Neutrophil (primary cell): ENCODE data around the gene MBNL1.

Source experiments
- H3K27ac ChIP-seq: fragments of 200-600 bp; sonication (generic); 2 replicates; pipeline ENCODE4 v1.5.1; 2016; ENCODE audit warnings: mild to moderate bottlenecking, moderate library complexity
- H3K27me3 ChIP-seq: fragments of 200-600 bp; sonication (generic); 2 replicates; pipeline ENCODE4 v1.6.0; 2016; ENCODE audit warnings: mild to moderate bottlenecking
- H3K36me3 ChIP-seq: fragments of 200-600 bp; sonication (generic); 2 replicates; pipeline ENCODE4 v1.5.1; 2017
- H3K4me1 ChIP-seq, 2 experiments: fragments of 200-600 bp in 1 of 2; sonication (generic) in 1 of 2; 1 replicate in 1 of 2; 2 replicates in 1 of 2; pipeline versions ENCODE4 v1.5.1 to v1.6.1; 2013 to 2016; ENCODE audit warnings: low read depth in 1 of 2, low read length in 1 of 2, mild to moderate bottlenecking in 1 of 2, moderate library complexity in 1 of 2; ENCODE audit not compliant: control insufficient read depth in 1 of 2, insufficient read depth in 1 of 2
- H3K4me3 ChIP-seq, 2 experiments: fragments of 200-600 bp in 1 of 2; sonication (generic) in 1 of 2; 1 replicate in 1 of 2; 2 replicates in 1 of 2; pipeline ENCODE4 v1.5.1; 2013 to 2016; ENCODE audit warnings: low read depth in 1 of 2, low read length in 1 of 2, mild to moderate bottlenecking in 1 of 2, moderate library complexity in 1 of 2
- H3K9me3 ChIP-seq: fragments of 200-600 bp; sonication (generic); 2 replicates; pipeline ENCODE4 v1.5.1; 2016
- CTCF ChIP-seq: fragments of 200-600 bp; sonication (generic); IDR thresholded peaks from 2 replicates; pipeline ENCODE4 v1.5.1; 2016; ENCODE audit warnings: antibody characterized with exemption

The MBNL1 gene

DNA sequence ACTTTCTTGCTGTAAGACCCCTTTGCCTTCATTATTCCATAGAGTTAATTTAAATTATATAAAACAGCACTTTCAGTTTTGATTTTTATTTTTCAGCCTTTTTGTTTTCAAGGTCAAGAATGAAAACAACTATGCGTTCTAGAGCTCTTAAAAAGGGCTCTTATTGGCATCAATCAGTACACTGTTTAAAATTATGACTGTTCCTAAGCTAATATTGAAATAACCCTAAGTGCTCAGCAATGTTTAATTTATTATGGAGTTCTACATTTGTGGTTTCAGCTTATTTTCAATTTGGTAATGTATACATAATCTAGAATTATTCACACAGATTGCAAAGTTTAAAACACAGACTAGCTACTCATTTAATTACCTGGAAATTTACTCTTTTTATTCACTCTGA is 179.4 kb downstream of the MBNL1 start:
- Histone ChIP-seq H3K4me1 (peaks cover 10 to 11% of the 10 kb centered on the region in 2 experiments), H3K36me3 (peaks cover 51% of the 10 kb centered on the region)

DNA sequence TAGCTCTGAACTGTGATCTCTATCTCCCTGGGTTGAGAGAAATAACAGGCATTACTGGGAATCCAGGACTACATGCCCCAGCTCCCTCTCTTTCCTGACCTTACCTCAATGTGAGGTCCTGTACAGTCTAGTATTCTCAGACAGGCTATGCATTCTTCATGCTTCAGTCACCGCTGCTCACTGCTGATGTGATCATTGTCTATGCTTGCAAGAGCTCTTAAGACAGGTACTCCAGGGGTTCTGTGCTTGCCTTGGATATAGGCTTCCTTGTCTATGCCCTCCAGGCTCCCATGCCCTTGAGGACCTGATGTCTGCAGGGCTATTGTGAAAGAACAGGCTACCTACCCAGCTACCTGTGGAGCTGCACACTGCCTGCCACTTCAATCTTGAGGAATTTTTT is 183.6 kb downstream of the MBNL1 start:
- no peak overlapping the region for H3K4me3 ChIP-seq
- H3K27me3 ChIP-seq = no peaks in the 10 kb centered on the region
- peaks cover 46% of the 10 kb centered on the region for H3K36me3 ChIP-seq
- TF ChIP-seq CTCF = no peak
- no peaks in the 10 kb centered on the region for H3K9me3 ChIP-seq
- H3K27ac ChIP-seq = no peak overlapping the region
- no peaks in the 10 kb centered on the region for H3K4me1 ChIP-seq

More for the DNA sequence above, 179.4 kb downstream of the MBNL1 start:
- Histone ChIP-seq H3K9me3 (no peaks in the 10 kb centered on the region), H3K4me3 (no peak overlapping the region), H3K27me3 (no peaks in the 10 kb centered on the region), H3K27ac (no peak overlapping the region)
- no peak for TF ChIP-seq CTCF

GRCh38 chr3:152454076-152454875 is 185.5 kb downstream of the MBNL1 start:
- H3K36me3 ChIP-seq = peaks cover 47% of the 10 kb centered on the region
- H3K27me3 ChIP-seq = no peaks in the 10 kb centered on the region
- no peaks in the 10 kb centered on the region for H3K9me3 ChIP-seq
- TF ChIP-seq CTCF = no peak
- no peak overlapping the region for H3K4me3 ChIP-seq
- peaks cover 7 to 17% of the 10 kb centered on the region in 2 experiments for H3K4me1 ChIP-seq
- no peak overlapping the region for H3K27ac ChIP-seq

DNA sequence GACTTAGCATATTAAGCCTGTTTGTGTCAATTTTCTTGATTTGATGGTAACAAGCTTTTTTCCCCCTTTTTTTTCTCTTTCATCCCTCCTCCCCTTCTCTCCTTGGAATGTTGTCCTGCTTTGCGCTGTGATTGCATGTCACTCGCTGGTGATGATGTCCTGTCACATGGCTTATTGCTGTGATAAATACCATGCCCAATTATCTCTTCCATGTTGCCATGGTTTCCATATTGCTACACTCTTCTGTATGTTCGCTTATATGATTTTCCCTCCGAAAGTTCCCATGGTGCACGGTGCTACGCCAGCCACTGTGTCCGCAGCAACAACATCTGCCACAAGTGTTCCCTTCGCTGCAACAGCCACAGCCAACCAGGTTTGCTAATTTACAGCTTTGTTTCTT is 187.3 kb downstream of the MBNL1 start:
- H3K27me3 ChIP-seq = no peaks in the 10 kb centered on the region
- peaks cover 7 to 20% of the 10 kb centered on the region in 2 experiments for H3K4me1 ChIP-seq
- peaks cover 55% of the 10 kb centered on the region for H3K36me3 ChIP-seq
- H3K27ac ChIP-seq = no peak overlapping the region
- H3K9me3 ChIP-seq = no peaks in the 10 kb centered on the region
- TF ChIP-seq CTCF = no peak
- H3K4me3 ChIP-seq = no peak overlapping the region

DNA sequence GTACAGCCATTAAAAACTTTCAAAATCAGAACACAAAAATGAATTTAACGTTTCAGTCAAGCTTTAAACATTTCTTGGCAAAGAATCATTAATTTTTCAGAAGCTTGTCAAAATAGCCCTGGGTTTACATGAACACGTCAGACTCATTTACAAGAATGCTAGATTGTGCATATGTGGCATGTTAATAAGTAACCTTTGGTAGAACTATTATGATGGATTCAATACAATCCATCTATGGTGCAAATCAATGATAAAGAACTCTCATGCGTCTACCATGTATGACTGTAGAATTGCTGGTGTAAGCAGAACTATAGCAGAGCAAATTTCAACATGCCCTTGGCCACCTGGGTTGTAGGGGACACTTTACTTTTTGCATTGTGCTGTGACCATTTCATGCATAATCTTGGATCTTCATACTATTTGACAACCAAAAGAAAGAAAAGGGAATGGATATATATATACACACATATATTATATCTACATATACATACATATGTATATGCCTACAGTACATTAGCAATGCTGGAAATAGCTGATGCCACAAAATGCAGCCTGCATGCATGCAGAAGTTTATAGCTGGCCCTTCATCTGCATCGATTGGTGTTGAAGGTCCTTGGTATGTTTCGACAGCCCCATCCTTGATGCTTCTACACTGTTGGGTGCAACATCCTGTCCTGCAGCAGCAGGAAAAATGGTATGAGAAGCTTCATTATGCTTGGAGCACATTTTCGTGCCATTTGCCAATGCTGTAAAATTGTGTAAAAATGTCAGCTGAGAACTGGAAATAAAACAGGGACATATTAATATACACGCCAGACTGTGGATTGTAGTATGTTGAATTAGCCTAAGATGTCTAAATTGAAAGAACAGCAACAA is 189.0 kb downstream of the MBNL1 start:
- Histone ChIP-seq H3K4me3 (no peak overlapping the region), H3K36me3 (peaks cover 50% of the 10 kb centered on the region), H3K9me3 (no peaks in the 10 kb centered on the region), H3K4me1 (peaks cover 7 to 20% of the 10 kb centered on the region in 2 experiments), H3K27me3 (no peaks in the 10 kb centered on the region), H3K27ac (peak overlapping the region; percentile 44)
- TF ChIP-seq CTCF = no peak
